K562 (cell line): ENCODE data around the gene TRAPPC4. TPM values are rescaled to one million over a fixed set of nuclear protein-coding genes. Genes with fewer than 3 reads are reported as not detected.

ENCODE experiments used
- ATF1 ChIP-seq, 2 experiments: fragments of 450-650 bp in 1 of 2; IDR thresholded peaks; 2 replicates each; pipeline ENCODE4 v1.6.1; 2016; ENCODE audit warnings: missing compliant biosample characterization in 1 of 2, missing genetic modification characterization in 1 of 2
- CEBPB ChIP-seq: fragments of 450-650 bp; IDR thresholded peaks from 2 replicates; pipeline ENCODE4 v1.6.1; 2016; ENCODE audit warnings: missing genetic modification characterization, missing compliant biosample characterization
- GABPB1 ChIP-seq: sonication (generic); formaldehyde crosslinking; IDR thresholded peaks from 2 replicates; pipeline ENCODE4 v1.8.0; 2022; ENCODE audit warnings: mild to moderate bottlenecking, missing genetic modification reagents
- GMEB1 ChIP-seq: fragments of 250-450 bp; sonication (Bioruptor Pico); IDR thresholded peaks from 2 replicates; pipeline ENCODE4 v1.4.0; 2020; ENCODE audit warnings: mild to moderate bottlenecking
- HCFC1 ChIP-seq: IDR thresholded peaks from 2 replicates; pipeline ENCODE4 v1.6.1; 2012; ENCODE audit warnings: low read depth, low read length, improper control_type of control experiment
- KAT7 ChIP-seq: sonication (generic); formaldehyde crosslinking; IDR thresholded peaks from 2 replicates; pipeline ENCODE4 v1.8.0; 2022; ENCODE audit warnings: missing genetic modification reagents, mild to moderate bottlenecking, borderline replicate concordance
- KDM5B ChIP-seq: fragments of 200-600 bp; sonication (generic); IDR thresholded peaks from 2 replicates; pipeline ENCODE4 v1.6.1; 2012; ENCODE audit warnings: low read depth, mild to moderate bottlenecking, moderate library complexity, low read length, control low read depth, inconsistent platforms; ENCODE audit not compliant: insufficient replicate concordance
- KLF10 ChIP-seq: fragments of 250-450 bp; sonication (Bioruptor Pico); IDR thresholded peaks from 2 replicates; pipeline ENCODE4 v1.6.1; 2021; ENCODE audit warnings: matching md5 sums
- LCOR ChIP-seq: sonication (generic); formaldehyde crosslinking; IDR thresholded peaks from 2 replicates; pipeline ENCODE4 v1.8.0; 2022; ENCODE audit warnings: mild to moderate bottlenecking, missing genetic modification reagents
- MBD1 ChIP-seq: fragments of 250-450 bp; sonication (Bioruptor Pico); IDR thresholded peaks from 2 replicates; pipeline ENCODE4 v1.8.0; 2022; ENCODE audit warnings: inconsistent platforms
- NFE2 ChIP-seq: IDR thresholded peaks from 2 replicates; pipeline ENCODE4 v1.6.1; 2014; ENCODE audit warnings: antibody characterized with exemption, low read depth
- PCBP1 ChIP-seq: fragments of 200-400 bp; formaldehyde crosslinking; IDR thresholded peaks from 2 replicates; pipeline ENCODE4 v1.6.1; 2018; ENCODE audit warnings: mild to moderate bottlenecking, low read depth, low read length; ENCODE audit not compliant: poor library complexity, severe bottlenecking
- POLR2G ChIP-seq: fragments of 200-400 bp; formaldehyde crosslinking; IDR thresholded peaks from 2 replicates; pipeline ENCODE4 v1.6.1; 2017; ENCODE audit warnings: low read depth, mild to moderate bottlenecking, antibody characterized with exemption, low read length, moderate library complexity
- RB1 ChIP-seq: fragments of 450-650 bp; IDR thresholded peaks from 2 replicates; pipeline ENCODE4 v1.6.1; 2017; ENCODE audit warnings: low read depth, mild to moderate bottlenecking
- SETDB1 ChIP-seq: IDR thresholded peaks from one replicate; pipeline ENCODE4 v1.6.1; 2012; ENCODE audit warnings: low read length, control low read depth, inconsistent platforms
- SP1 ChIP-seq: sonication (generic); formaldehyde crosslinking; IDR thresholded peaks from 2 replicates; pipeline ENCODE4 v1.8.1; 2022; ENCODE audit warnings: mild to moderate bottlenecking, missing genetic modification reagents
- SRSF7 ChIP-seq: fragments of 200-400 bp; formaldehyde crosslinking; optimal IDR thresholded peaks from 2 replicates; pipeline ENCODE3; 2017; ENCODE audit warnings: mild to moderate bottlenecking, low read depth, low read length
- ZNF263 ChIP-seq: sonication (generic); formaldehyde crosslinking; IDR thresholded peaks from 2 replicates; pipeline ENCODE4 v1.8.0; 2022; ENCODE audit warnings: mild to moderate bottlenecking, missing genetic modification reagents, borderline replicate concordance
- ZNF609 ChIP-seq: sonication (generic); formaldehyde crosslinking; IDR thresholded peaks from 2 replicates; pipeline ENCODE4 v1.8.1; 2023; ENCODE audit warnings: missing genetic modification reagents, mild to moderate bottlenecking, borderline replicate concordance
- ZNF830 ChIP-seq: fragments of 250-450 bp; sonication (Bioruptor Pico); IDR thresholded peaks from 2 replicates; pipeline ENCODE4 v1.5.0; 2021; ENCODE audit warnings: mild to moderate bottlenecking
- polyA plus RNA-seq, 8 experiments: library from polyadenylated mRNA; depleted of rRNA in 4 of 8; stranded (reverse) in 5 of 8; unstranded in 3 of 8; fragments of >200 nt; fragmentation: Nextera tagmentation in 2 of 8; fragmentation: Illumina TruSeq in 1 of 8; extraction: Ambion mirVana in 2 of 8; extraction: Trizol in 1 of 8; gene quantifications; 2 replicates each; pipeline versions ENCODE4 v1.2.1 to v1.2.3, GENCODE V29; 2011 to 2014; ENCODE audit warnings: inconsistent platforms in 1 of 8, missing spikeins in 1 of 8
- total RNA-seq, 7 experiments: library from RNA; depleted of rRNA in 6 of 7; stranded (reverse); fragments of >200 nt in 6 of 7; fragmentation: Illumina TruSeq in 2 of 7; extraction: Trizol in 2 of 7; gene quantifications; 2 replicates each; pipeline versions ENCODE4 v1.2.1 to v1.2.3, GENCODE V29; 2011 to 2021; ENCODE audit warnings: low replicate concordance in 1 of 7

The TRAPPC4 gene
- total and polyA plus RNA-seq, 9 of the 15 experiments (the other 6 are each of a cell fraction or from before 2014, with no cell fraction given), result 121 to 524 (median 142) TPM

GRCh38 chr11:119030329-119031047, 11.9 kb downstream of the TRAPPC4 start, which contains the start of gene SLC37A4 (continued):
- 0 out of 2 replicates have a peak, but pooled peaks have one; percentile 64 for TF ChIP-seq ZNF609 (CRISPR knock-in tag)
- TF ChIP-seq NFE2, result no peak; the same call in 1 of the 2 replicates
- TF ChIP-seq LCOR, result peak; percentile 95
- peak; percentile 25; the same call in 1 of the 2 replicates for TF ChIP-seq ATF1 (CRISPR knock-in tag; IDR thresholded peaks at IDR 0.05)
- TF ChIP-seq ATF1 (tag; IDR thresholded peaks at IDR 0.05), result peak; percentile 80
- TF ChIP-seq POLR2G, result peak; percentile 78
- peak; percentile 54 for TF ChIP-seq RB1
- peak; percentile 95 for TF ChIP-seq SP1 (CRISPR knock-in tag)
- TF ChIP-seq KDM5B, result peak; percentile 57
- TF ChIP-seq KAT7, result peak; percentile 90; the same call in 1 of the 2 replicates
- TF ChIP-seq SETDB1, result peak; percentile 61
- peak; percentile 68; the same call in 1 of the 2 replicates for TF ChIP-seq ZNF263
- no peak for TF ChIP-seq MBD1 (CRISPR knock-in tag)
- peak; percentile 70 for TF ChIP-seq GABPB1 (CRISPR knock-in tag)
- TF ChIP-seq CEBPB (tag), result no peak
- peak; percentile 81 for TF ChIP-seq GMEB1 (CRISPR knock-in tag)
- no peak for TF ChIP-seq SRSF7
- TF ChIP-seq KLF10 (CRISPR knock-in tag), result no peak
- TF ChIP-seq HCFC1, result peak; percentile 36; the same call in 1 of the 2 replicates
- 0 out of 2 replicates have a peak, but pooled peaks have one; percentile 44 for TF ChIP-seq ZNF830 (CRISPR knock-in tag)
- TF ChIP-seq PCBP1, result peak; percentile 83
